A204.1 (cell line): ENCODE measurements around the gene SH3BP5.

Experiments used
- FAIRE-seq: peaks from 2 replicates; lab custom pipeline; 2012; peaks lifted over from hg19 to GRCh38; lab: Jason Lieb, UNC

Gene SH3BP5

DNA sequence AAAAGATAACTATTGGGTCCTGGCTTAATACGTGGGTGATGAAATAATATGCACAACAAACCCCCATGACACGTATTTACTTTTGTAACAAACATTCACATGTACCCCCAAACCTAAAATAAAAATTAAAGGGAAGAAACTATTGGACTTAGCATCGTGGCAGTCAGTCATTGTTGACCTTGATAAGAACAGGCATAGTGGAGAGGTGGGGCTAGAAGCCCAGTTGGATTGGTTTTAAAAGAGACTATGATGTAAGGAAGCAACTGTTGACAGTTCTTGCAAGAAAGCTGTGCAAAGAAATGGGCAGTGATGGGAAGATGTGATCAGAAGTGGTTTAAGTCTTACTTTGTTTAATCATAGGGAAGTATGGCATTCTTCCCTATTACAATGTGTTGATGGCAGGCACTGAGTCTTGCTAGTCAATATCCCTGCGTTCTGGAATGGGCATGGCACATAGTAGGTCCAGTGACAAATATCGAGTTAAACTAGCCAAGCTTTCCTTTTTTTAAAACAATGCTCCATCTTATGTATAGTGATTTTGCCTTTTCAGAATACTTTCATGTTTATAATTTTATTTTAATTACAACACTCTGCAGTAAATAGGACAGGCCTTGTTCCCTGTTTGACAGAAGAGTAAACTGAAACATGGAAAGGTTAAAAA is 88.4 kb downstream of the SH3BP5 start:
- FAIRE-seq, result no peak

DNA sequence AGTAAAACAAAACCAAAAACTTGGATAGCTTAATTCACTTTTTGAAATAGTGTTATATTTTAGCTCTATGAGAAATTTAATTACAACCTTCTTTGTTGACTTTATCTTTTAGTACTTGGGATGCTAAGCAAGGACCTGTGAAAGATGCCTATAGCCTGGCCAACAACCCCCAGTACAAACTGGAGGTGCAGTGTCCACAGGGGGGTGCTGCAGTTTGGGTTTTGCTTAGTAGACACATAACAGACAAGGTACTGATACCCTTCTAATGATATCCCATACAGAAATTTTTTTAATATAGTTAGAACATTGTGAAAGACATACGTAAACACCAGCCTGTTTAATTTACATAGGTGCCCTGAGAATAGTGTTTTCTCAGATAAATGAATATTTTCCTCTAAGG is 91.0 kb downstream of the SH3BP5 start:
- FAIRE-seq, result no peak

GRCh38 chr3:15229262-15229661 is 103.1 kb downstream of the SH3BP5 start:
- no peak for FAIRE-seq

DNA sequence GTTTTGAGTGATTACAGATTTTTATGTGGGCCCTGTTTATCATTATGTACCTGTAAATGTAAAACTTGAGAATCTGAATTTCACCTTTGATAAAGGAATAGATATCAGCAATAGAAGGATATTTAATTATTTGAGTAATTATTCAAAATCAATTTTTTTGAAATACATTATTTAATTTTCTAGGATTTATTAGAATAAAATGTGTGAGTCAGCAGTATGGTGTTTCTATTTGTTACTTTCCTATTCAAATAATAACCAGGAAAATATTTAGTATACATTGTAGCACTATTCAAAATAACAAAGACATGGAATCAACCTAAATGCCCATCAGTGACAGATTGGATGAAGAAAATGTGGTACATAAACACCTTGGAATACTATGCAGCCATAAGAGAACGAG is 104.2 kb downstream of the SH3BP5 start:
- peak; percentile 56 for FAIRE-seq

GRCh38 chr3:15223685-15224572 is 108.5 kb downstream of the SH3BP5 start:
- FAIRE-seq, result no peak

GRCh38 chr3:15221574-15222217 is 110.7 kb downstream of the SH3BP5 start:
- FAIRE-seq, result no peak

DNA sequence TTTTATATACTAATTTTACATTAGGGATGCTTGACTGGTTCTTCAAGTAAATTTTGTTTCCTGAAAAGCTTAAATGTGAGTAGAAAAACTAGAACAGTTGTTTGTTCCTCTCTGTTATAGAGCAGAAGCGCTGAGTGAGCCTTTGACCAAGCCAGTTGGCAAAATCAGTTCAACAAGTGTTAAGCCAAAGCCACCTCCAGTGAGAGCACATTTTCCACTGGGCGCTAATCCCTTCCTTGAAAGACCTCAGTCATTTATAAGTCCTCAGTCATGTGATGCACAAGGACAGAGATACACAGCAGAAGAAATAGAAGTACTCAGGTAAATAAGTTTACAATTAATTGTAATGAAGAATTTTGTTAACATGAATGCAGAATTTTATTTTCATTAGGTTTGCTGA is 111.7 kb downstream of the SH3BP5 start:
- no peak for FAIRE-seq

DNA sequence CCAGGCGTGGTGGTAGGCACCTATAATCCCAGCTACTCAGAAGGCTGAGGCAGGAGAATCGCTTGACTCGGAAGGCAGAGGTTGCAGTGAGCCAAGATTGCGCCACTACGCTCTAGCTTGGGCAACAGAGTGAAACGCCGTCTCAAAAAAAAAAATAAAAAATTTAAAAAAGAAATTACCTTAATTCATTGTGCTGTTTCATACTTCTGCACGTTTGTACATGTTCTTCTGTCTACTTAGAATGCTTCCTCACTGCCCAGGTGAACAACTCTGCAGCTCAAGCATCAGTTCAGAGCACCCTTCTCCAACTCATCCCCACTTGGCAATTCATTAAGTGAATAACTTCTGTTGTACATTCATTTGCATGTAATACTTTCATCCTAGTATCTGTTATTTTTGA is 112.3 kb downstream of the SH3BP5 start:
- FAIRE-seq, result no peak

- no peak for FAIRE-seq
These were observed 113.7 kb downstream of the SH3BP5 start for GRCh38 chr3:15218689-15219088.

DNA sequence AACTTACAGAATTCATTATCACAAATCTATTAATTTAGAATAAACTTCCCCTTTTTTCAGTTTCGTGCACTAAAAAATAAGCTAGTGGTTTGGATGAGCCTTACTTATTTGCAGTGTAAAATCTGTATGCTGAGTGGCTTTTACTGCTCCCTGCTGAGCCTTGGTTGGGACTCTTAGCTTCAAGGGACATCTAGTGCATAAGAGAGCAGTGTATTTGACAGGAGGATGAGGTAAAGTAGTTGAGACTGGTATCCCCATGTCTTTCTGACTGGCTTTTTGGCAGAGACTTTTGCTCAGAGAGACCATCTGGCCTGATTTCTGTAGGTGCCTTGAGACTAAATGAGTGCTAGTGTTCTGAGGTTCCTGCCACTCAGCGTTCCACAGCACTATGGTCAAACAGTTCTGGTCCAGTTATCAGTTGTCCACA is 114.5 kb downstream of the SH3BP5 start:
- no peak for FAIRE-seq

- peak; percentile 21 for FAIRE-seq
These were observed 115.2 kb downstream of the SH3BP5 start for GRCh38 chr3:15217011-15217671.

DNA sequence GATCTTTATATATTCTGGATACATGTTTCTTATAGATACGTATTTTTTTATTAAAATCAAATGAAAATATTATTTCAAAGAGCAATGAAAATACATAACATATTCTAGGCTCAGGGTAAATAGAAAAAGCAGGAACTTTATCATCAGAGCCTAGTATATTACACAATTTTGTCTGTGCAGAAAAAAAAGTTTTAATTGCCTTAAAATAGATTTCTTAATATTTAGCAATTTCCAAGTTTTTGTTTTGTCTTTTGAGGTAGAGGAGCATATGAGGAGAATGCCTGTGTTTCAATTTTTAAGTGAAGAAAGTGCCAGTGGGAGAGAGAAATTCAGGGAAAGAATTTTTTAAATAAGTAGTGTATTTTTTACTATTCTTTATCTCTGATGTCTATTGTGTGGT is 115.9 kb downstream of the SH3BP5 start:
- no peak for FAIRE-seq

GRCh38 chr3:15215996-15216395 is 116.4 kb downstream of the SH3BP5 start:
- no peak for FAIRE-seq

DNA sequence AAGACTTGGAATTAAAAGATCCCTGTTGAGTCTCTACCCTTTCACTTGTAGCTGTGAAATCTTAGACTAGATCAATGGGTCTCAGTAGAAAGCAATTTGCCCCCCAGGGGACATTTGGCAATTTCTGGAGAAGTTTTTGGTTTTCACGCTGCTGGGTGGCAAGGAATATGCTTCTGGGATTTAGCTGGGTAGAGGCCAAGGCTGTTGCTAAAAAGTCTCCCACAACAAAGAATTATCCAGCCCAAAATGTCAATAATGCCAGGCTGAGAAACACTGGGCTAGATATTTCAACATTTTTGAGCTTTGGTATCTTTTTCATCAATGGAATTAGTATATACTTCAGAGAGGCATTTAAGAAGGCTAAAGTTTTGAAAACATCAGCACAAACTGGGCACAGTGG is 117.6 kb downstream of the SH3BP5 start:
- no peak for FAIRE-seq

DNA sequence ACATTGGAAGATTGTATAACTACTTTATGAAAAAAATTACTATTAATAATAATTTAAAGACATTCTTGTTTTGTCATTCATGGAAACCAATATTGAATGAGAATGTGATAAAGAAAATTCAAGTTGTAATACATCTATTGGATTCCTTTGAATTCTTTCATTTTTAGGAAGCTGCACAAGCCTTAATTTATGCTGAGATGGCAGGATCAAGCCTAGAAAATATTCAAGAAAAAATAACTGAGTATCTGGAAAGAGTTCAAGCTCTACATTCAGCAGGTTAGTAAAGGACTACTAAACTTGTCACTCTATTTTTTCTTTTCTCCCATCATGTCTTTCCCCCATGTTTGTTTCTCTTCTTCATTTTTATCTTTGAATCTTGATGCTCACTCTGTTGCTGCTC is 120.4 kb downstream of the SH3BP5 start:
- no peak for FAIRE-seq

DNA sequence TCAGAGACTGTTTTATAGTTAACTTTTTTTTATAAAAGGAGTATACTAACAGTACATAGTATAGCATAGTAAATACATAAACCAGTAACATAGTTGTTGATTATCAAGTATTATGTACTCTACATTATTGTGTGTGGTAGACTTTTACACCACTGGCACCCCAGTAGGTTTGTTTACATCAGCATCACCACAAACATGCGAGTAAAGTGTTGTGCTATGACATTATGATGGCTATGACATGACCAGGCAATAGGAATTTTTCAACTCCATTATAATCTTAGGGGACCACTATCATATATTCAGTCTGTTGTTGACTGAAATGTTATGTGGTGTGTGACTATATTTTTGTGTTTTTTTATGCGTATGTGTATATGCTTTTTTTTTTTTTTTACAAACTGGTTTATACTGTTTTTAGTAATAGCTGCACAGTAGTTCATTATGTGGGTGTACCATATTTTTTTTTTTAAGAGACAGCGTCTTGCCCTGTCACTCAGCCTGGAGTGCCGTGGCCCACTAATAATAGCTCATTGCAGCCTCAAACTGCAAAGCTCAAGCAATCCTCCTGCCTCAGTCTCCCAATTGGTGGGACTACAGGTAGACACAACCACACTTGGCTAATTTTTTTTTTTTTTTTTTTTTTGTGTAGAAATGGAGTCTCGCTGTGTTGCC is 124.4 kb downstream of the SH3BP5 start:
- no peak for FAIRE-seq

DNA sequence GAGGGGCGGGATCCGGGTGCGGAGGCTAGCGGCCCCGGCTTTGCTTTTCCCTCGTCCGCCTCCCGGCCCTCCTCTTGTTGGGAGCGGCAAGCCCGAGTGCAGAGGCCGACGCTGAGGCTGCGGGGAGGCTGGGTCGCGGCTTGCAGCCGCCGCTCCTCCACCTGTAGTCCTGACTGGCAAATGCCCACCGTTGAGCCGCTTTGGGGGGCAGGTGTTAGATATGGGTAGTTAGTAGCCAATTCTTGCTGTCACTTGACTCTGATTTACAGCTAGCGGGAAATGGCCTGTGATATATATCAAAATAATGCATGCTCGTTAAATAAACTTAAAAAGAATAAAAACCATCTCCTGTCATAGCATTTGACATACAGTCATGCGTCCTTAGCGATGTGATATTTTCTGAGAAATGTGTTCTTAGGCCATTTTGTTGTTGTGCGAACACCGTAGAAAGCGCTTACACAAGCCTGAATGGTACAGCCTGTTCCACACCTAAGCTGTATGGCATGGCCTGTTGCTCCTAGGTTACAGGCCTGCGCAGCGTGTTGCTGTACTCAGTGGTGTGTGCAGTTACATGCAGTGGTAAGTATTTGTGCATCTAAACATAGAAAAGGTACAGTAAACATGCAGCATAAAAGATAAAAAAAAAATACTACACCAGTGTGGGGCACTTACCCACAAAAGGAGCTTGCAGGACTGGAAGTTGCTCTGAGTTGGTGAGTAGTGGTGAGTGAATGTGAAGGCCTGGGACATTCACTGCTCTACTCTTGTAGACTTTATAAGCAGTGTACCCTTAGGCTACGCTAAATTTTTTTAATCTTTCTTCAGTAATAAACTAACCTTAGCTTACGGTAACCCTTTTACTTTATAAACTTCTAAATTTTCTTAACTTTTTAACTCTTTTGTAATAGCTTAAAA is 125.5 kb downstream of the SH3BP5 start:
- no peak for FAIRE-seq

GRCh38 chr3:15205934-15206661 is 126.3 kb downstream of the SH3BP5 start, which contains the start of gene CAPN7:
TSS of gene CAPN7 (plus strand) at chr3:15206246. CDS start at chr3:15206496, 250 bp downstream.
- FAIRE-seq, result no peak

- FAIRE-seq, result no peak
These were observed 126.9 kb downstream of the SH3BP5 start for GRCh38 chr3:15205482-15205933.
